ENCODE measurements around the gene NTM.

Gene NTM

GRCh38 chr11:132078264-132079076 is 708.1 kb downstream of the NTM start:
- H3K36me3 ChIP-seq (ENCODE audit: insufficient read depth, low read length), result no peaks in the 10 kb centered on the region
- no peaks in the 10 kb centered on the region for H3K4me1 ChIP-seq (ENCODE audit: insufficient read depth, low read length)
- H3K27me3 ChIP-seq (ENCODE audit: insufficient read depth, low read length), result no peaks in the 10 kb centered on the region
- no peaks in the 10 kb centered on the region for H3K9me3 ChIP-seq (ENCODE audit: low read length)
- H3K4me3 ChIP-seq (ENCODE audit: low read length), result no peak overlapping the region
- no peak overlapping the region for H2AFZ ChIP-seq (ENCODE audit: low read depth, low read length)

- H3K36me3 ChIP-seq (ENCODE audit: insufficient read depth, low read length), result no peaks in the 10 kb centered on the region
- H2AFZ ChIP-seq (ENCODE audit: low read depth, low read length), result no peak overlapping the region
- no peaks in the 10 kb centered on the region for H3K27me3 ChIP-seq (ENCODE audit: insufficient read depth, low read length)
- H3K9me3 ChIP-seq (ENCODE audit: low read length), result no peaks in the 10 kb centered on the region
- H3K4me1 ChIP-seq (ENCODE audit: insufficient read depth, low read length), result no peaks in the 10 kb centered on the region
- no peak overlapping the region for H3K4me3 ChIP-seq (ENCODE audit: low read length)
Observed at GRCh38 chr11:132080127-132080526, 709.7 kb downstream of the NTM start.

GRCh38 chr11:132082566-132082965 is 712.2 kb downstream of the NTM start:
- no peaks in the 10 kb centered on the region for H3K4me1 ChIP-seq (ENCODE audit: insufficient read depth, low read length)
- peaks cover 4% of the 10 kb centered on the region for H3K9me3 ChIP-seq (ENCODE audit: low read length)
- no peaks in the 10 kb centered on the region for H3K36me3 ChIP-seq (ENCODE audit: insufficient read depth, low read length)
- no peaks in the 10 kb centered on the region for H3K27me3 ChIP-seq (ENCODE audit: insufficient read depth, low read length)
- no peak overlapping the region for H2AFZ ChIP-seq (ENCODE audit: low read depth, low read length)
- no peak overlapping the region for H3K4me3 ChIP-seq (ENCODE audit: low read length)

- Histone ChIP-seq H3K4me1 (ENCODE audit: insufficient read depth, low read length) (no peaks in the 10 kb centered on the region), H3K9me3 (ENCODE audit: low read length) (peaks cover 4% of the 10 kb centered on the region), H3K36me3 (ENCODE audit: insufficient read depth, low read length) (no peaks in the 10 kb centered on the region), H3K27me3 (ENCODE audit: insufficient read depth, low read length) (no peaks in the 10 kb centered on the region), H3K4me3 (ENCODE audit: low read length) (no peak overlapping the region), H2AFZ (ENCODE audit: low read depth, low read length) (no peak overlapping the region)
Observed at GRCh38 chr11:132084433-132084832, 714.0 kb downstream of the NTM start.

GRCh38 chr11:132087148-132087547 is 716.7 kb downstream of the NTM start:
- H3K36me3 ChIP-seq (ENCODE audit: insufficient read depth, low read length), result no peaks in the 10 kb centered on the region
- no peaks in the 10 kb centered on the region for H3K4me1 ChIP-seq (ENCODE audit: insufficient read depth, low read length)
- no peak overlapping the region for H2AFZ ChIP-seq (ENCODE audit: low read depth, low read length)
- H3K9me3 ChIP-seq (ENCODE audit: low read length), result peaks cover 4% of the 10 kb centered on the region
- no peak overlapping the region for H3K4me3 ChIP-seq (ENCODE audit: low read length)
- no peaks in the 10 kb centered on the region for H3K27me3 ChIP-seq (ENCODE audit: insufficient read depth, low read length)

- Histone ChIP-seq H2AFZ (ENCODE audit: low read depth, low read length) (no peak overlapping the region), H3K9me3 (ENCODE audit: low read length) (peaks cover 4% of the 10 kb centered on the region), H3K36me3 (ENCODE audit: insufficient read depth, low read length) (no peaks in the 10 kb centered on the region), H3K4me1 (ENCODE audit: insufficient read depth, low read length) (no peaks in the 10 kb centered on the region), H3K27me3 (ENCODE audit: insufficient read depth, low read length) (no peaks in the 10 kb centered on the region), H3K4me3 (ENCODE audit: low read length) (no peak overlapping the region)
Observed at GRCh38 chr11:132088551-132088950, 718.1 kb downstream of the NTM start.

- Histone ChIP-seq H3K4me1 (ENCODE audit: insufficient read depth, low read length) (no peaks in the 10 kb centered on the region), H3K27me3 (ENCODE audit: insufficient read depth, low read length) (no peaks in the 10 kb centered on the region), H3K4me3 (ENCODE audit: low read length) (no peak overlapping the region), H3K36me3 (ENCODE audit: insufficient read depth, low read length) (no peaks in the 10 kb centered on the region), H3K9me3 (ENCODE audit: low read length) (no peaks in the 10 kb centered on the region), H2AFZ (ENCODE audit: low read depth, low read length) (no peak overlapping the region)
Observed at GRCh38 chr11:132093536-132094259, 723.3 kb downstream of the NTM start.

- no peak overlapping the region for H2AFZ ChIP-seq (ENCODE audit: low read depth, low read length)
- no peaks in the 10 kb centered on the region for H3K9me3 ChIP-seq (ENCODE audit: low read length)
- no peaks in the 10 kb centered on the region for H3K27me3 ChIP-seq (ENCODE audit: insufficient read depth, low read length)
- H3K36me3 ChIP-seq (ENCODE audit: insufficient read depth, low read length), result no peaks in the 10 kb centered on the region
- H3K4me3 ChIP-seq (ENCODE audit: low read length), result no peak overlapping the region
- no peaks in the 10 kb centered on the region for H3K4me1 ChIP-seq (ENCODE audit: insufficient read depth, low read length)
Observed at GRCh38 chr11:132094598-132094997, 724.2 kb downstream of the NTM start.

GRCh38 chr11:132095230-132096131 is 725.1 kb downstream of the NTM start:
- Histone ChIP-seq H3K4me1 (ENCODE audit: insufficient read depth, low read length) (no peaks in the 10 kb centered on the region), H3K27me3 (ENCODE audit: insufficient read depth, low read length) (no peaks in the 10 kb centered on the region), H3K4me3 (ENCODE audit: low read length) (no peak overlapping the region), H2AFZ (ENCODE audit: low read depth, low read length) (no peak overlapping the region), H3K9me3 (ENCODE audit: low read length) (no peaks in the 10 kb centered on the region), H3K36me3 (ENCODE audit: insufficient read depth, low read length) (no peaks in the 10 kb centered on the region)

- no peaks in the 10 kb centered on the region for H3K4me1 ChIP-seq (ENCODE audit: insufficient read depth, low read length)
- H3K9me3 ChIP-seq (ENCODE audit: low read length), result no peaks in the 10 kb centered on the region
- H3K27me3 ChIP-seq (ENCODE audit: insufficient read depth, low read length), result no peaks in the 10 kb centered on the region
- no peak overlapping the region for H3K4me3 ChIP-seq (ENCODE audit: low read length)
- no peak overlapping the region for H2AFZ ChIP-seq (ENCODE audit: low read depth, low read length)
- H3K36me3 ChIP-seq (ENCODE audit: insufficient read depth, low read length), result no peaks in the 10 kb centered on the region
Observed at GRCh38 chr11:132096132-132096825, 725.9 kb downstream of the NTM start.

GRCh38 chr11:132099692-132100091 is 729.3 kb downstream of the NTM start:
- H3K4me3 ChIP-seq (ENCODE audit: low read length), result no peak overlapping the region
- H3K9me3 ChIP-seq (ENCODE audit: low read length), result no peaks in the 10 kb centered on the region
- H3K27me3 ChIP-seq (ENCODE audit: insufficient read depth, low read length), result no peaks in the 10 kb centered on the region
- no peaks in the 10 kb centered on the region for H3K36me3 ChIP-seq (ENCODE audit: insufficient read depth, low read length)
- no peak overlapping the region for H2AFZ ChIP-seq (ENCODE audit: low read depth, low read length)
- H3K4me1 ChIP-seq (ENCODE audit: insufficient read depth, low read length), result no peaks in the 10 kb centered on the region

GRCh38 chr11:132100583-132100982 is 730.2 kb downstream of the NTM start:
- Histone ChIP-seq H3K27me3 (ENCODE audit: insufficient read depth, low read length) (no peaks in the 10 kb centered on the region), H3K4me1 (ENCODE audit: insufficient read depth, low read length) (no peaks in the 10 kb centered on the region), H3K4me3 (ENCODE audit: low read length) (no peak overlapping the region), H3K9me3 (ENCODE audit: low read length) (no peaks in the 10 kb centered on the region), H2AFZ (ENCODE audit: low read depth, low read length) (no peak overlapping the region), H3K36me3 (ENCODE audit: insufficient read depth, low read length) (no peaks in the 10 kb centered on the region)

All from neuron (in vitro differentiated cells).